ENCODE results near the gene SBNO1.

SBNO1 gene

GRCh38 chr12:123243671-123244262 is 120.9 kb downstream of the SBNO1 start:
- no peak for TF ChIP-seq ZNF518A (tag by site-specific recombination; conservative IDR thresholded peaks at IDR 0.05; ENCODE audit: low read depth)
- no peak for TF ChIP-seq ZNF18 (tag by site-specific recombination; IDR thresholded peaks at IDR 0.05)
- no peak for TF ChIP-seq ZNF544 (tag by site-specific recombination; IDR thresholded peaks at IDR 0.05)
- TF ChIP-seq SP2 (tag by site-specific recombination; IDR thresholded peaks at IDR 0.05) = no peak
- no peak for TF ChIP-seq ZBTB48 (tag by site-specific recombination; IDR thresholded peaks at IDR 0.05)
- TF ChIP-seq FEZF1 (tag by site-specific recombination; IDR thresholded peaks at IDR 0.05) = no peak
- TF ChIP-seq ZNF843 (tag by site-specific recombination; IDR thresholded peaks at IDR 0.05) = no peak
- no peak for TF ChIP-seq KLF7 (tag by site-specific recombination; IDR thresholded peaks at IDR 0.05; ENCODE audit: borderline replicate concordance)
- TF ChIP-seq ZNF473 (tag by site-specific recombination; IDR thresholded peaks at IDR 0.05) = no peak
- no peak for TF ChIP-seq YY1 (tag by site-specific recombination; IDR thresholded peaks at IDR 0.05)
- no peak for TF ChIP-seq PBX3 (CRISPR knock-in tag; IDR thresholded peaks at IDR 0.05)
- no peak for TF ChIP-seq ZNF169 (tag by site-specific recombination; IDR thresholded peaks at IDR 0.05)
- no peak for TF ChIP-seq ZSCAN4 (tag by site-specific recombination; IDR thresholded peaks at IDR 0.05)
- TF ChIP-seq ZNF776 (tag by site-specific recombination; IDR thresholded peaks at IDR 0.05; ENCODE audit: borderline replicate concordance) = no peak
- no peak for TF ChIP-seq ZNF792 (tag by site-specific recombination; IDR thresholded peaks at IDR 0.05)
- no peak for TF ChIP-seq ZNF341 (tag by site-specific recombination; IDR thresholded peaks at IDR 0.05; ENCODE audit: low read depth)
- TF ChIP-seq MYNN (tag by site-specific recombination; IDR thresholded peaks at IDR 0.05; ENCODE audit: borderline replicate concordance) = no peak
- TF ChIP-seq ZNF175 (tag by site-specific recombination; IDR thresholded peaks at IDR 0.05) = no peak
- no peak for TF ChIP-seq ZNF211 (tag by site-specific recombination; IDR thresholded peaks at IDR 0.05; ENCODE audit: low read depth)
- TF ChIP-seq ZNF623 (tag by site-specific recombination; IDR thresholded peaks at IDR 0.05) = no peak
- Histone ChIP-seq H3K4me1 (ENCODE audit: control insufficient read depth, insufficient read depth, low read length) (peaks cover 7% of the 10 kb centered on the region; the same call in 1 of the 2 replicates), H3K9me3 (ENCODE audit: control insufficient read depth, insufficient read depth, low read depth, low read length) (no peaks in the 10 kb centered on the region), H3K36me3 (ENCODE audit: control insufficient read depth in 2 of 2, insufficient read depth in 1 of 2, low read length in 2 of 2) (peaks cover 18 to 33% of the 10 kb centered on the region in 2 experiments; a peak in 2 of 3 replicates), H3K4me3 (ENCODE audit: low read depth, low read length) (no peak overlapping the region), H3K27ac (ENCODE audit: extremely low read depth, low read depth, low read length) (no peak overlapping the region)
- ChIA-PET POLR2A (interaction anchor here (3.6 kb wide), 1 partner anchor 11 kb away, joined by 50 read pairs; the partner anchor contains the start of genes MPHOSPH9 and MTRFR), CTCF (no interaction called here)

Measured in HEK293 (cell line).